T-helper 1 cell treated with Interleukin-12 subunit alpha and Interleukin-12 subunit beta and Interleukin-4 antibody, amounts not matched to agents 30 ng/mL and 1 ng/mL, for 36 hours (primary cell): Measurements from ENCODE around the gene MICALL1. TPM values are rescaled to one million over a fixed set of nuclear protein-coding genes. Genes with fewer than 3 reads are reported as not detected.
"Not testable (repeated sequence)": the region's sequence is repeated elsewhere in the genome, so short reads cannot be mapped to it uniquely, and the experiment has no call there.

Source experiments
- intact Hi-C: fragments of 100-400 bp; cut with micrococcal nuclease; formaldehyde crosslinking; loops from one replicate; pipeline ENCODE4 v1.15.1; 2024
- total RNA-seq: library from RNA; stranded (reverse); gene quantifications from 2 replicates; pipeline ENCODE4 v1.2.3, GENCODE V29; 2022

MICALL1 gene
- total RNA-seq, 1 donor from 2014 or later, result 37.3 TPM

DNA sequence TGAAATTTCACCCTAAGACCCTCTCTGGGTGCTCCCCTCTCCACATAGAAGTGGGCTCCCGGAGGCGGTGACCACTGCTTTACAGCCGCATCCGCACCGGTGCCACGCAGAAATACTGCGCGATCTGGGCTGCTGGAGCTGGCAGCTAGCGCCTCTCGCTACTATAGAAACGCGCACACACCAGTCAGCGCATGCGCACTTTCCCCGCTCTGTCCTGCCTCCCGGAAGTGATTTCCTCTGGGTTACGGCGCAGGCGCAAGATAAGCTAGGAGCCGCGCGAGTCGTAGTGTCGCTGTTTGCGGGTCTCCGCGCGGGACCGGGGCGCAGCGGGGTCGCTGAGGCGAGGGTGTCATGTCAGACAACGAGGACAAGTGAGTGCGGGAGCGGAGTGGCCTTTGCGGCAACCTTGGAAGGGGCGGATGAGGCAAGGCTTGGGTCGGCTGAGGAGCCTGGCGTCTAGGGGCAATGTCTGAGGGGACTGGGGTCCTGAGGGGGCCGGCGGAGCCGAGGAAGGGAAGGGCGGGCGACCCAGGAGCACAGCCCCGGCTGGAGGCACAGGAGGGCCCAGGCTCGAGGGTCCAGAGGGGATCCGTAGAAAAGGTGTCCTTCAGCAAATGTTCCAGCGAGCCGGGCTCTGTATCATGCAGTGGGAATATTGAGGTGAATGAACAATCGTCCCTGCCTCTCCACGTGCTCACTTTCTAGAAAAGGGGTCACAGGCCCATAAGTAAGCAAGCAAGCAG is 47.5 kb downstream of the MICALL1 start, which contains the start of the genes C22orf23 and POLR2F:
C22orf23 (minus strand) TSS at position 165 of the 743 bp plus-strand sequence. CDS start 452 bp downstream, outside the sequence.
POLR2F (plus strand) TSS at position 263 of the 743 bp plus-strand sequence; CDS start at position 352, 89 bp downstream.
- intact Hi-C loops, result loop anchor here (1.0 to 5.0 kb wide), 14 partner anchors 12 to 803 kb away; partner anchors contain the start of genes ANKRD54, CBY1, DMC1 and EIF3L

- intact Hi-C loops, result loop anchor here (5.0 kb wide), 3 partner anchors 248 to 347 kb away; partner anchors contain the start of genes GGA1, LGALS1 and MAFF
These were observed 48.6 kb downstream of the MICALL1 start for GRCh38 chr22:37954686-37955085.

DNA sequence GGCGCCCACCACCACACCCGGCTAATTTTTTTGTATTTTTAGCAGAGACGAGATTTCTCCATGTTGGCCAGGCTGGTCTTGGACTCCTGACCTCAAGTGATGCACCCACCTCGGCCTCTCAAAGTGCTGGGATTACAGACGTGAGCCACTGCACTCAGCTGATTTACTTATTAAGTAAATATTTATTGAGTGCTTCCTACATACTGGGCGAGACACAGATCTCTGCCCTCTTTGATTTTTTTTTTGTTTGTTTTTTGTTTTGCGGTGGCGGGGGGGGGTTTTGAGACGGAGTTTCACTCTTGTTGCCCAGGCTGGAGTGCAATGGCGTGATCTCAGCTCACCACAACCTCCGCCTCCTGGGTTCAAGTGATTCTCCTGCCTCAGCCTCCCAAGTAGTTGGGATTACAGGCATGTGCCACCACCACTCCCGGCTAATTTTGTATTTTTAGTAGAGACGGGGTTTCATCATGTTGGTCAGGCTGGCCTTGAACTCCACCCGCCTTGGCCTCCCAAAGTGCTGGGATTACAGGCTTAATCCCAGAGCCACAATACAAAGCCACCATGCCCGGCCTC is 49.8 kb downstream of the MICALL1 start:
- intact Hi-C loops, result not testable (repeated sequence)

DNA sequence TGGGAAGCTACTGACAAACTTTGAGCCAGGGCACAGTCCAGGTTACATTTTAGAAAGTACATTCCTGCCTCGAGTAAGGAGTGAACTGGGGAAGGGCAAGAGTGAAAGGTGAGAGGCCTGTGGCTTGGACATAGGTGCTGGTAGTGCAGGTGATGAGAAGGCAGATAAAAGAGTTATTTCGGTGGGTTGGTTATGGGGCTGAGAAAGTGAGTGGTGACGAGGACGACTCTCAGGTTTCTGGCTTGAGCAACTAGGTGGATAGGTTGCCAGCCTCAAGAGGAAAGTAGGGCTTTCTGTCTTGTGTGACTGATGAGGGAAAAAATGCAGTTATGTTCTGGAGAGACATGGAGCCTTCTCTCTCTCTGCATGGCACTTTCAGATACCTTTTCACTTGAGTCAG is 51.1 kb downstream of the MICALL1 start:
- intact Hi-C loops, result no loop called here

- intact Hi-C loops, result no loop called here
These were observed 53.2 kb downstream of the MICALL1 start for GRCh38 chr22:37959231-37959825.

DNA sequence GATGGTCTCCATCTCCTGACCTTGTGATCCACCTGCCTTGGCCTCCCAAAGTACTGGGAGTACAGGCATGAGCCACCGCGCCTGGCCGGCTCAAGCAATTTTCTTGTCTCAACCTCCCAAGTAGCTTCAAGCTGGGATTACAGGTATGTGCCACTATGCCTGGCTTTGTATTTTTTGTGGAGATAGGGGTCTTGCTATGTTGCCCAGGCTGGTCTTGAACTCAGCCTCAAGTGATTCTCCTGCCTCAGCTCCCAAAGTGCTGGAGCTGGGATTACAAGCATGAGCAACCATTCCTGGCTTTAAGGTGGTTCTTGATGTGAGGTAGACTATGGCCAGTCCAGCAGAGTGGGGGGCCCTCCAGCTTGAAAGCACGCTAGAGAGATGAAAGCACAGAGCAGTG is 55.0 kb downstream of the MICALL1 start:
- intact Hi-C loops, result no loop called here

GRCh38 chr22:37965940-37966664 is 60.0 kb downstream of the MICALL1 start:
- intact Hi-C loops, result loop anchor here (1.0 to 5.0 kb wide), 7 partner anchors 13 to 429 kb away; partner anchors contain the start of genes C22orf23 and POLR2F

DNA sequence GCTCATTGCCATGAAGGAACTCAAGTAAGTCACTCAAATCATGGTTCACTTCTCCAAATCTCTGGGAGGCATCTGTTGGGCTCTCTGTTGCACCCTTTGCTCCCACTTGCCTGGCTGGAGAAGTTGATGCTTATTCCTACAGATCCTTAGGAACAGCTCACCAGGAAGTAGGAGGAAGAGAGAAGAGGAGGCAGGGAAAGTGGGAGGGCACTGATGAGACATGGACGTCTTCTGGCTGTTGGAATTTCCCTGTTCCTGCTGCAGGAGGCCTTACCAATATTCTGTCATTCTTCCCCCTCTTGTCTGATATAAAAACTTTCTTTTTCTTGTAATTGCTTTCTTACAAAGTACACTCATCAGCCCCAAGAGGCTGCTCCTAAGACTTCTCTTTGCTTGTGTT is 61.0 kb downstream of the MICALL1 start:
- intact Hi-C loops, result loop anchor here (5.0 kb wide), 1 partner anchor 430 kb away; no protein-coding TSS in a partner anchor

GRCh38 chr22:37967637-37968451 is 61.7 kb downstream of the MICALL1 start:
- intact Hi-C loops, result loop anchor here (5.0 kb wide), 1 partner anchor 431 kb away; no protein-coding TSS in a partner anchor

GRCh38 chr22:37968452-37969251 is 62.6 kb downstream of the MICALL1 start:
- intact Hi-C loops, result loop anchor here (5.0 kb wide), 1 partner anchor 431 kb away; no protein-coding TSS in a partner anchor

DNA sequence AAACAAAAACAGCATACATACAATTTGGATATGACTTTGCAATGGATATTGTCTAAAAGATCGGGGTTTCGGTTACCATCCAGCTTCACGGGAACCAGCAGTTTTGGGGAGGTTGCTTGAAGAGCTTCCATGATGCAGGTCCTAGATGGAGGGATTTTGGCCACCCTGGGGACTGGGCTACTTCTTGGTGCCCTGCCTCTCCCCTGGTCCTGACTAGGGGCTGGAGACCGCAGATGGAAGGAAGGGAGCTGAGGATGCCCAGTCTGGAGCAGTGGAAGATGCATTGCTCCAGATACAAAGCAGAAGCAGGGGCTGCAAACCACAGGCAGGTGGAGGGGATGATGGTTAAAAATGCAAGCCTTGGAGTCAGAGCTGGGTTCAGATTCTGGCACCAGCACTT is 64.8 kb downstream of the MICALL1 start:
- intact Hi-C loops, result no loop called here

DNA sequence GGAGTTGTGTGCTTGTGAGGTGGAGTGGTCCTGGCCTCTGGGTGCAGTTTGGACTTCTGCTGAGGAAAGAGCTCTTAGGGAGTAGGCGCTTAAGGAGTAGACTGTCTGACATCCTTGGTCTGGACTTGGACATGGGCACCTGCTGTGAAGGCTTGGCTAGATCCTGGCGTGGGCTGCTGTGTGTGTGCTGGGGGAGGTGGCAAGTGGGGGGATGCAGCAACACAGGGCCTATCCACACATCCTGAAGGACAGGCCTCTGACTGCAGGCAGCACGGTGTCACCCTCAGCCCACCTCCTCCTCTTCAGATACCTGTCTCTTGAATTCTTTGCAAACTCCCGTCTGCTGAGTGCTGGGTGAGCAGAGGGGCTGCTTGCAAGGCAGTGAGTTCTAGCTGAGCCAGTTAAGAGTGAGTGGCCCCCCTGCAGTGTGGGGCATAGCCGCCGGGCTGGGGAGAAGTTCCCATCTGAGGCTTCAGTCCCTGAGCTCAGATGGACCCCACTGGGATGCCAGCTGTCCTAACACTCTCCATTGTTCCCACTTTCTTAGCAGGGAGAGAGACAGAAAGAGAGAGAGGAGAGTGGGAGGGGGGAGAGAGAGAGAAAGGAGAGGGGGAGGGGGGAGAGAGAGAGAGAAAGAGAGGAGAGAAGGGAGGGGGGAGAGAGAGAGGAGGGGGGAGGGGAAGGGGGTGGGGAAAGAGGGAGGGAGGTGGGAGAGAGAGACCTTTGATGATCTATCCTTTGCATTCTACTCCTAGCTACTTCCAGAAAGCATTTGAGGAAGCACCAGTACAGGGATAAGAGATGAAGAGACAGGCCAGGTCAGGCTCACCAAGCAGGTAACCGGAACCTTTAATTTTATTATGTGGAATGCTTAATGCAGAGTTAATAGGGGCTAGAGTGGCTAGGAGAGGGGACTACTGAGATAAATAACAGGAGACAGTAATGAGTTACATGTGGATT is 65.7 kb downstream of the MICALL1 start:
- intact Hi-C loops, result no loop called here

GRCh38 chr22:37972527-37972926 is 66.4 kb downstream of the MICALL1 start:
- intact Hi-C loops, result no loop called here

DNA sequence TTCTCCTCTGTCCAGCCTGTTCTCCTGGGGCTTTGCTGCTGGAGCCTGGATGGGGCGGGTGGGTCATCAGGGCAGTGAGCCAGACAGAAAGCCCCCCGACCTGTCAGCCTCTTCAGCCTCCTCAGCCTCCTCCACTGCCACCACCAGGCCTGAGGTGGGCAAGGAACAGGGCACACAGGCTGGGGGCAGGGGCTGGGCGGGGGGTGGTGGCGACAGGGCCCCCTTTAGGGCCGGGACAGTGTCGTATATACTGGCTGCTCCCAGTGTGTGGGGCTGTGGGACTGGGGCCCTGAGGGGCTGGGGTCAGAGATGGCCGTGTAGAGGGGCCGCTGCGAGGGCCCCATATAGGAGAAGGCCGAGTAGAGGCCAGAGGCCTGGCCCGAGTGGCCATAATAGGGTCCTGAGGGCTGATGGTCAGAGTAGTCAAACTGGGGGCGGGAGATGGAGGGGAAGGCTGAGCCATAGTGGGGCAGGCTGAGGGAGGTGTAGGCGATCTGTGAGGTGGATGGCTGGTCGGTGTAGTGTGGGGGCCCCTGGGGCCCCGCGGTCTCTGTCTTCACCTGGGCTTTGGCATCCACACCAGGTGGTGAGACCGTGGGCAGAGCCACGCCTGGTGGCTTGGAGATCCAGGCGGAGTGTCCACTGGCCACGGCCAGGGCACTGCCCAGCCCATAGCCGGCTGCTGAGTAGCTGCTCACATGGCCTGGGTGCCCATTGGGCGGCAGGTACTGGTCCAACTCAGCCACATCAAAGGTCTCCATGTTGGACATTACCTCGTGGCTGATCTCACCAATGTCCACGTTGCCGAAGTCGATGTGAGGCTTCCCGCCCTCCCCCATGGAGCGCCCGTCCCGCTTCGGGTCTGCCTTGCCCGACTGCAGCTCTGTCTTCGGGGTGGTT is 67.4 kb downstream of the MICALL1 start:
- intact Hi-C loops, result no loop called here

DNA sequence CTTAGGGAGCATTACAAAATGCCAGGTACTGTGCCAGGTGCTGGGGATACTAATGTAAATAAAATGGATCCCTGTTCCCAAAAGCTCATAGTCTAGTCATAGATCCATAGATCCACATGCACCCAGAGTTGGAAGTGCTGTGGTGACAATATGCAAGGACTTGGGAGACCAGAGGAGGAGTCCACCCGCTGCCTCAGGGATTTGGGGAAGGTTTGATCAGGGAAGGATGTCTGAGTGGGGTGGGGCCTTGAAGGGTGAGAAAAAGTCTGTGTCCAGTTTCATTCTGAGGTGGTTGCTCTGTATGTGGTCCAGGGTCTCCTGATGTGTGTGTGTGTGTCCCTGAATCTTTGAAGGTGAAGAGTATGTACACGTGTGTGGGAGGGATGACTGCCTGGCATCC is 69.1 kb downstream of the MICALL1 start:
- intact Hi-C loops, result no loop called here

DNA sequence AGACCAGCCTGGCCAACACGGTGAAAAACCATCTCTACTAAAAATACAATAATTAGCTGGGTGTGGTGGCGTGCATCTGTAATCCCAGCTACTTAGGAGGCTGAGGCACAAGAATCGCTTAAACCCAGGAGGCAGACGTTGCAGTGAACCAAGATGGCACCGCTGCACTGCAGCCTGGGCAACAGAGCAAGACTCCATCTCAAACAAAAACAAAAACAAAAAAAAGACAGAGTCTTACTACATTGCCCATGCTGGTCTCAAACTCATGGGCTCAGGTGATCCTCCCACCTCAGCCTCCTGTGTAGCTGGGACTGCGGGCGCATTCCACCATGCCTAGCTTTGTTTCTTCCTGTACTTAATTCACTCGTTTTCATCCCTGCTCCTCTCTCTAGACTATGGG is 69.9 kb downstream of the MICALL1 start:
- intact Hi-C loops, result not testable (repeated sequence)

DNA sequence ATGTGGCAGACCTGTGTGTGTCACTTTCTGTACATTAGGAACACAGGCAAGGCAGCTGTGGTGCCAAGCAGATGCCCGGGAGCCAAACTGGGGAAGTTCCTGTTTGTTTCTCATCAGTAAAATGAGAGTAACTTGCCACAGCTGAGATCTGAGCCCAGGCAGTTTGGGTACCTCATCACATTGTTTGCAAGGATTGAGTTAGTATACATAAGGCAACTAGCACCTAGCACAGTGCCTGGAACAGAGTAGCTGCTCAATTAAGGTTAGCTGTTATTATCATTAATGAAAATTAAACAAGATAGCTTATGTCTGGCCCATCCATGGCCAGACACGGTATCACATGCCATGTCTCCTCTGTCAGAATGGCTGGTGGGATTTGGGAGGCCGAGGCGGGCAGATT is 70.5 kb downstream of the MICALL1 start:
- intact Hi-C loops, result no loop called here
